Stimulated activated CD8-positive, alpha-beta memory T cell treated with anti-CD3 and anti-CD28 coated beads, Interleukin-12 subunit alpha, Interleukin-12 subunit beta, amount 100 ng/mL, for 24 hours (primary cell): ENCODE measurements around the gene BNC2.

Source experiments
- DNase-seq: peaks from one replicate; pipeline ENCODE4 v3.0.0-alpha.2; 2020; ENCODE audit errors: extremely low read depth

BNC2 gene

GRCh38 chr9:16715404-16715803 is 155.1 kb downstream of the BNC2 start:
- DNase-seq: no peak

- no peak for DNase-seq
Observed at GRCh38 chr9:16712787-16713186, 157.7 kb downstream of the BNC2 start.

DNA sequence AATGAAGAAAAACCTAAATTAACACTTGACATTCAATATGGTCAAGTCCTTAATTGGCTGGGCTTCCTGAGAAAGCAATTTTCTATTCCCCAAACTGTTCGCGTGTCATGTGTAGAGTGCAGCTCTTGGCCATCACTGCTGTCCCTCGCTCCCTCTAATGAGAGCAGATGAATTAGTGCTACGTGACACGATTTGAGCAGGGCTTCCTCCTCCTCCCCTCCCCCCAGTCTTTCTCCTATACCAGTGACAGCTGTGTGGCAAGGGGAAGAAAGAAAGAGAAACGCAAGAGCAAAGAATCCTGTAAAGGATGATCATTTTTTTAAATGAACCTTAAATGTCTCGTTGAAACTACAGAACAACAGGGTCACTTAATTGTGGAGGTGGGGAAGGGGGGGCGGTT is 159.6 kb downstream of the BNC2 start:
- DNase-seq: no peak

- DNase-seq: no peak
Observed at GRCh38 chr9:16709924-16710323, 160.5 kb downstream of the BNC2 start.

- no peak for DNase-seq
Observed at GRCh38 chr9:16708656-16709435, 161.6 kb downstream of the BNC2 start.

- DNase-seq: no peak
Observed at GRCh38 chr9:16705111-16705604, 165.3 kb downstream of the BNC2 start.

DNA sequence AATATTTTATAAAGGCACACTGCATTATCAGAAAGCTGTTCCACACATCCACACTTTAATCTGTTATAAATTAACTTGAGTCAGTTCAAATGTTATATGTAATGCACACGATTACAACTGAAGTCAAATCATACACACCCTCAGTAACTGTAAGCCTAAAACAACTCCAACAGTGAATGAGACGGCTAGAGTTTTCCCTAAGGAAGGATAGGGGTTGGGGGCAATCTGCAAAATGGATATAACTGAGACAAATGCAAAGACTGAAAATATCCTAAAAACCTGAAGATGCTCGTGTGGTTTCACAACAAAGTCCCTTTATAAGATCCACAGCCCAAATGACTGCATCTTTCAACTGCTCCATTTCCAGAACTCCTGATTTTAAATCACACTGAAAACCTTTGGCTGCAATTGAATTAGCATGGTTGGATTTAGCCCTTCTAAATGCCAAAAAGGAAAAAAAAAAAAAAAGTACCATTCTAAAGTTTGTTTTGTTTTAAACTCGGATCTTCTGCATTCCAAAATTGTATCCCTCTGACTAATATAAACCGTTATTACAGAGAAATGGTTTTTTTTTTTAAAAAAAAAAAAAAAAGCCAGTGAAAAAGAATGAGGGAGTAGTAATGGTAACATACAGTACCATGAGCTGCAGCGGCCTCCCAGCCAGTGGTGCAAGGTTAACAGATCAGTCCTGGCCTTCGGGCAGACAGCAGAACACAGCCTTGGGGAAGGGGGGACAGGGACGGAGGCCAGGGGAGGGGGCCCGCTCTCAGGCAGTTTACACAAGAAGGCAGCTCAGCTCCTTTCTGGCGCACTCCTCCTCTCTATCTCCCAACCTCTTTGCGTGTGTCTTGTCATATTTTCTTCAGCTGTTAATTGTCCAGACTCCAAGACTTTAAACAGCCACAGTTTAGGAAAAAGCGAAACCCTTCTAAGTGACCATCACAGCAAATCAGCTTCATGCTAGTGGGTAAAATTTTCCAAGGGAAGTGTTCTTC is 166.1 kb downstream of the BNC2 start:
- no peak for DNase-seq

GRCh38 chr9:16701347-16701746 is 169.1 kb downstream of the BNC2 start:
- DNase-seq: no peak

- DNase-seq: no peak
Observed at GRCh38 chr9:16693616-16694015, 176.9 kb downstream of the BNC2 start.

- no peak for DNase-seq
Observed at GRCh38 chr9:16690628-16691027, 179.8 kb downstream of the BNC2 start.

GRCh38 chr9:16690205-16690604 is 180.3 kb downstream of the BNC2 start:
- no peak for DNase-seq

DNA sequence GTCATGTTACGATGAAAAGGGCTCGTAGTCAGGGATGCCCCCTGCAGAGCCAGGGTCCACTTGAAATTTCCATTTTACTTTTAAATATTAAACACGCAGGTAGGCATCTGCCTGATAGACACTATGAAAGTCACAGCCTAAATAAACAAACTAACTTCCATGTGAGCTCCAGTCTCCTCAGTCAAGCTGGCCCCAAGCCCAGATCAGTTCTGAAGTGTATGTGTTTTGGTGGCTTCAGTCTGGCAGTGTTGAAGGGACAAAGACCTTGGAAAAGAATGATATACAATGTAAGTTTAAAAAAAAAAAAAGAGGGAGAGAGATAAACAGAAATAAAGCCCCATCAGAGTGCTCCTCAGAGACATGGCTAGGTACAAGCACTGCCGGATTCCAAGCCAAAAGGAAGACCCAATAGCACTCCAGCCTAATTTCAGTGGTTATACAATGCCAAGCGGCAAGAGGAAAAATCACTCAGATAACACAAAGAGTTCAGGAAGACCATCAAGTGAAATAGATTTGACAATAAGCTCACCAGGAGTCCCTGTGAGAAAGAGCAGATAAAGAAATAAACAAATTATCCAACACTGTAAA is 181.0 kb downstream of the BNC2 start:
- DNase-seq: no peak

- DNase-seq: no peak
Observed at GRCh38 chr9:16688814-16689213, 181.7 kb downstream of the BNC2 start.

DNA sequence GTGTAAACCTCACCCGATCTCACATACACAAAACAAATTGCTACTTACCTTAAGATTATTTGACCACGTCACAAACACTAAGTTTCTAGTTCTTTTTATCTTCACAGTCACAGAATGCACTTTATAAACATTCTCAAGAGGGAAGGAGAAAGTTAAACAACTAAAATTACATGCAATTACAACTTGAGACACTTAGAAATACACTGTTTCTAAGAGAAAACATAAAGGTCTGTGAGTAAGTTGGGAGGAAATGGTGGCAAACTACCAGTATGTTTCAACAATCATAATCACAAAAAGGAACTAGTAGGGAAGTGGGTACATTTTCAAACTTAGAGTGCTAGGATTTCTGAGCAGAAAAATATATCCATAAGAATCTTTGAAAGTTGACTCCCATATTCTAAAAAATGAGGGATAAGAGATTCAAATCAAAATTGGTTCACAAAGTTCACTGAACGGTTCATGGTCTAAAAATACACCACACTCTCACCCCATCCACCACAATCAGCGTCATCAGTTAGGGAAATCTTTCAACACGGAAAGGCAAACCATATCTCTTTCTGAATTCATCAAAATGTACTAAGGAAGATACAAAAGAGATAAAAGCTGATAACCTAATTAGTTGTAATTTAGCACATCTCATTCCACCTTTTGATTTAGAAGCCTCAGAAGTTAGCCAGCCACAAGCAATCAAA is 182.6 kb downstream of the BNC2 start:
- DNase-seq: no peak

DNA sequence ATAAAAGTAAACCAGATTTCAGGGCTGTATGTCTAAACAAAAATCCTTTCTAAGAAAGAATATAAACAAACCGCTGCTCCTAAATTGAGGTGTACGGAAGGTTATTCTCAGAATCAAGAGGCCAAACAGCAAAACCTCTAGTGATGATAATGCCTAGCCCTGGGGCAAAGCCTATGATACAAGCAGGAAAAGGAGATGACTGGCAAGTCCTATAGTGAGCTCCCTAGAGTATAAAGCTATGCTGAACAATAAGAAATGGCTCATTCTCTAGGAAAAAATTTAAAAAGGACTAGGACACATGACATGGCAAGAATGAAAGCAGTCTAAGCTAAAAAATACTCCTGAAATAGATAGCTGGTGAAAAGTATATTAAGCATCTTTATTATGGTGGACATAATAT is 187.1 kb downstream of the BNC2 start:
- no peak for DNase-seq

- no peak for DNase-seq
Observed at GRCh38 chr9:16682273-16682672, 188.2 kb downstream of the BNC2 start.

- DNase-seq: no peak
Observed at GRCh38 chr9:16681652-16681987, 188.8 kb downstream of the BNC2 start.

DNA sequence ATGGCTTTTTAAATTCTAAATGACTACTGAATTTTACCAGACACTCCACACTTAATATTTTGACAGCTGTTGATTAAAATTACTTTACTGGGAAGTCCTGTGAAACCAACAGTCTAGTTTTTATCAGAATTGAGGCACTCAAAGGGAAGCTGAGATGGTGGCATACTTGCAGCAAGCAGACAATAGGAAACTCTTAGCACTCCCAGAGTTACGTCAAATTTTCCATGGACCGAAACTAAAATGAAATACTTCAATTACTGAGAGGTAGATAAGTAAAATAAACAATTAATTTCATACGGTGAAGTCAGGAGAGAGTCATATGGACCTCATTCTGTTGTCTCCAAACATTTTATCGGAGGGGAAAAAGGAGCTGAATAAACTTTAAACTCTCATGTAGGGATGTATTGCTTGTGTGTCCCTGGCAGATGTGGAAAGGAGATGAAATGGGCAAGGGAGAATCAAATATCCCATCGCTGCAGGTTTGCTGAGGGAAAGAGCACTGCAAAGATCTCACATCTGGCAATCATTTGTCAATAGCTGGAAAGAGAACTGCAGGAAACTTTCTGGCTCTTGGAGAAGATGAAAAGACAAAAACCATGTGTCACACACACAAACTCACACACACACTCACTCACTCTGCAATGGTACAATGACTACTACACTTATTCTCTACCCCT is 189.4 kb downstream of the BNC2 start:
- DNase-seq: no peak

DNA sequence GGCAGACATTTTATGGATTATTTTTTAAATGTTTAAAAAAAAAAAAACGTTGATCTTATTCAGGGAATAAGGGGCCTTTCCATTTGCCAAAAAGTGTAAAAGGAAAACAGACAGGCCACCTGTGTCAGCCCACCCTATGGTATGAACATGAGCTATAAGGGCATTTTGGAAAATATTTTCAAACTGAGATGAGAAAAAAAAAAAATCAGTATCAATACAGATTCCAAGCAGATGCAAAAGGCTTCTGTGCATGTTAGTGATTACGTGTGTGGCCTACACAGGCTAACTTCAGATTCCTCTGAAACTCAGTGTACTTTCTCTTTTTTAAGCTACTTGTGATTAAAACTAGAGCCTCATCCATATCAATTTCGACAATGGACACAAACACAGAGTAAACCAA is 189.9 kb downstream of the BNC2 start:
- no peak for DNase-seq

DNA sequence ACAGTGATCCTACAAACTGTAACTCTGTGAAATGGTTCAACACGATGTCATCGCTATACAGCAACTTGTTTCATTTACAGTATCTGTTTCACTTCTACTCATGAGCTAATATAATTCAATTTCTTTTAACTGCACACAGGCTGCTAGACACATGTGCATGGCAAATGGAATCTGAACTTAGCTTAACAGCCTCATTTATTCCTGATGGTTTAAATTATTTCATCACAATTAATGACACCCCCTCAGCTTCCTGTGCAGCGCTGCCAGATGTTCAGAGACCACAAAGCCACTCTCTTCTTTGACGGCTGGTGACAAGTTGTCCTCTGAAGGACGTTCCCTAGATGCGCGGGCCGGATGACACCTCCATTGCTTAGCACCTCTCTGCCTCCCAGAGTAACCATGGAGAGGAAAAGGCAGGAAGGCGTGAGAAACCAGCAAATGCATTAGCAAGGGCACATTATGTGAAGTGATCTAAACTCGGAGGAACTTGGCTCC is 191.1 kb downstream of the BNC2 start:
- DNase-seq: no peak

- DNase-seq: no peak
Observed at GRCh38 chr9:16676519-16676918, 194.0 kb downstream of the BNC2 start.
